GM23338 (cell line): Measurements from ENCODE around the gene KCNH5.

ENCODE experiments used
- CREB1 ChIP-seq: fragments of 250-450 bp; sonication (Bioruptor Pico); IDR thresholded peaks from 2 replicates; pipeline ENCODE4 v1.5.0; 2020; ENCODE audit warnings: low read depth, mild to moderate bottlenecking, moderate library complexity
- CTCF ChIP-seq, 2 experiments: fragments of 200-600 bp in 1 of 2; sonication (generic) in 1 of 2; conservative IDR thresholded peaks; 2 replicates each; pipeline versions ENCODE4 v1.5.1 to v1.6.1; 2016 to 2017; ENCODE audit warnings: antibody characterized with exemption in 2 of 2, low read depth in 2 of 2, mild to moderate bottlenecking in 2 of 2, moderate library complexity in 1 of 2
- EZH2phosphoT487 ChIP-seq: fragments of 200-600 bp; sonication (generic); IDR thresholded peaks from one replicate; pipeline ENCODE4 v1.8.1; 2018; ENCODE audit warnings: antibody characterized with exemption; ENCODE audit not compliant: unreplicated experiment
- STAT1 ChIP-seq: IDR thresholded peaks from one replicate; pipeline ENCODE4 v1.6.1; 2016; ENCODE audit warnings: antibody characterized with exemption; ENCODE audit not compliant: unreplicated experiment

- TF ChIP-seq CTCF (conservative IDR thresholded peaks at IDR 0.05; ENCODE audit: low read depth in 2 of 2), result no peak
- TF ChIP-seq CREB1 (CRISPR knock-in tag), result no peak
- no peak for TF ChIP-seq EZH2phosphoT487
- no peak for TF ChIP-seq STAT1
These were observed 64.6 kb downstream of the KCNH5 start for GRCh38 chr14:62980693-62981092.
